C4-2B (cell line): Measurements from ENCODE around the gene CTSH.

Experiments used
- ZFX ChIP-seq: fragments of 450-650 bp; IDR thresholded peaks from 2 replicates; pipeline ENCODE4 v1.6.1; 2017
- TF ChIP-seq, protein P1 (sequence below): fragments of 450-650 bp; conservative IDR thresholded peaks from 2 replicates; pipeline ENCODE4 v1.5.1; 2017; ENCODE audit warnings: mild to moderate bottlenecking

DNA sequence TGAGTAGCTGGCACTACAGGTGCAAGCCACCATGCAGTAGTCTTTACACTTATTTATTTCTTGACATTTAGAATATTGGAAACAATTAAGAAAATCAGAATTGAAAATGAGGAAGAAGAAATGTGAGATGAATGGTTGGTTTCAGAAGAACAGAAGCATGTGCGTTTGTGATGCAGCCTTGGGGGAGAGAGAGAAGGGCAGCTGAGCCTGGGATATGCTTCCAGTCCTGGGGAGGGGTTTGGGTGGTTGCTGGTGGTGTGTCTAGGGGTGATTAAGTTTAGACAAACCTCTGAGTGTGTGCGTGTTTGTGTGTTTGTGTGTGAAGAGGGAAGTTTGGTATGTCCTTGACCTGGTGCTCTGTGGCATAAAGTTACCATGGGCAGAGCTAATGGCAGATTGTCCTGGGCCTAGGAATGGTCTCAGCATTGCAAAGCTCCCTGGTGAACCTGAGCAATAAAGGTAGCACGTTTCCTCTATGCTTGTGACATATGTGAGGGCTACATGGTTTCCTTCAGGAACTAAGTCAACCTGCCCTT is 35.6 kb downstream of the CTSH start:
- TF ChIP-seq, protein P1, sequence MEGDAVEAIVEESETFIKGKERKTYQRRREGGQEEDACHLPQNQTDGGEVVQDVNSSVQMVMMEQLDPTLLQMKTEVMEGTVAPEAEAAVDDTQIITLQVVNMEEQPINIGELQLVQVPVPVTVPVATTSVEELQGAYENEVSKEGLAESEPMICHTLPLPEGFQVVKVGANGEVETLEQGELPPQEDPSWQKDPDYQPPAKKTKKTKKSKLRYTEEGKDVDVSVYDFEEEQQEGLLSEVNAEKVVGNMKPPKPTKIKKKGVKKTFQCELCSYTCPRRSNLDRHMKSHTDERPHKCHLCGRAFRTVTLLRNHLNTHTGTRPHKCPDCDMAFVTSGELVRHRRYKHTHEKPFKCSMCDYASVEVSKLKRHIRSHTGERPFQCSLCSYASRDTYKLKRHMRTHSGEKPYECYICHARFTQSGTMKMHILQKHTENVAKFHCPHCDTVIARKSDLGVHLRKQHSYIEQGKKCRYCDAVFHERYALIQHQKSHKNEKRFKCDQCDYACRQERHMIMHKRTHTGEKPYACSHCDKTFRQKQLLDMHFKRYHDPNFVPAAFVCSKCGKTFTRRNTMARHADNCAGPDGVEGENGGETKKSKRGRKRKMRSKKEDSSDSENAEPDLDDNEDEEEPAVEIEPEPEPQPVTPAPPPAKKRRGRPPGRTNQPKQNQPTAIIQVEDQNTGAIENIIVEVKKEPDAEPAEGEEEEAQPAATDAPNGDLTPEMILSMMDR: no peak
- TF ChIP-seq ZFX: no peak
